Endothelial cell (in vitro differentiated cells): ENCODE measurements around the gene NUCKS1. TPM values are rescaled to one million over a fixed set of nuclear protein-coding genes. Genes with fewer than 3 reads are reported as not detected.
A peak's percentile ranks its signal among the peaks of the same experiment; 100 is the strongest.

ENCODE experiments used
- DNase-seq: peaks from one replicate; pipeline ENCODE4 v3.0.0; 2021; ENCODE audit warnings: low spot score
- H3K27ac Mint-ChIP-seq: one replicate; pipeline ENCODE4 v1.8.0; 2021; ENCODE audit warnings: mixed read lengths, inconsistent platforms; ENCODE audit not compliant: unreplicated experiment
- H3K27me3 Mint-ChIP-seq: one replicate; pipeline ENCODE4 v1.8.0; 2021; ENCODE audit warnings: mild to moderate bottlenecking, moderate library complexity, mixed read lengths, inconsistent platforms; ENCODE audit not compliant: unreplicated experiment
- H3K36me3 Mint-ChIP-seq: one replicate; pipeline ENCODE4 v1.8.0; 2021; ENCODE audit warnings: mild to moderate bottlenecking, low read depth, mixed read lengths, inconsistent platforms; ENCODE audit not compliant: unreplicated experiment
- H3K4me1 Mint-ChIP-seq: one replicate; pipeline ENCODE4 v1.8.0; 2021; ENCODE audit warnings: mild to moderate bottlenecking, mixed read lengths, inconsistent platforms; ENCODE audit not compliant: unreplicated experiment
- H3K4me3 Mint-ChIP-seq: one replicate; pipeline ENCODE4 v1.8.0; 2021; ENCODE audit warnings: mild to moderate bottlenecking, mixed read lengths, inconsistent platforms; ENCODE audit not compliant: unreplicated experiment
- H3K9me3 Mint-ChIP-seq: one replicate; pipeline ENCODE4 v1.8.0; 2021; ENCODE audit warnings: mixed read lengths, inconsistent platforms; ENCODE audit not compliant: unreplicated experiment
- total RNA-seq: library from RNA; stranded (reverse); fragmentation: NEBNext Ultra II Directional; extraction: Animal tissue kit (Norgen Biotek cat#: 25700); gene quantifications from one replicate; pipeline ENCODE4 v1.2.1, GENCODE V29; 2021; ENCODE audit not compliant: unreplicated experiment
- TF ChIP-seq, protein P1 (sequence below): fragments of 200-600 bp; sonication (generic); IDR thresholded peaks from one replicate; pipeline ENCODE4 v1.5.0; 2021; ENCODE audit warnings: antibody characterized with exemption; ENCODE audit not compliant: unreplicated experiment

NUCKS1 gene
- total RNA-seq, 1 donor from 2014 or later = 170 TPM

DNA sequence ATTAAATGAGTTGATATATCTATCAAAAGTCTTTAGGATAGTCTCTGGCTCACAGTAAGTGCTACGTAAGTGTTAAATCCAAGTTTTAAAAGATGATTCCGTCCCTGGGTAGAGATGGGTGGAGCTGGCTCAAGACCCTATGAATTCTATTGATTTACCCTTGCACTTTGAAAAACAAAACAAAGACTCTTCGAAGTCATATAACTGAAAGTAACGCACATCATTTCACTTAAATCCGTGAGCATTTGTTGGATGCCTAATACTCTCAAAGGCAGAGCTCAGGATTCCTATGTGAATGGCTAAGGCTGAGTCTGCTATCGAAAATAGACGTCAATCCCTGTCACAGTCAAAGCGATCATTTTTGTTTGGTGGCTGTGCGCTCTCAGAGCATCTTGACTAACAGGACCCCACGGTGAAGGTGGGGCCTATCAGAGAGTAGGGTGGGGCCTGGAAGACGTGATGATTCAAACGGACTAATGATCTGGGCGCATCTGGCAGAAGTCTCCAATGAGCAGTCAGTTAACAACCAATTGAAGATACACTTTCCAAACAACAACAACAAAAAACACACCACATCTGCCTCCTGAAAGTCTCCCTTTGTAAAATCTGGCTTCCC lies 1.2 kb upstream of the NUCKS1 start:
- peaks cover 8% of the 10 kb centered on the region for H3K27me3 Mint-ChIP-seq
- DNase-seq = no peak
- H3K36me3 Mint-ChIP-seq = peaks cover 12% of the 10 kb centered on the region

DNA sequence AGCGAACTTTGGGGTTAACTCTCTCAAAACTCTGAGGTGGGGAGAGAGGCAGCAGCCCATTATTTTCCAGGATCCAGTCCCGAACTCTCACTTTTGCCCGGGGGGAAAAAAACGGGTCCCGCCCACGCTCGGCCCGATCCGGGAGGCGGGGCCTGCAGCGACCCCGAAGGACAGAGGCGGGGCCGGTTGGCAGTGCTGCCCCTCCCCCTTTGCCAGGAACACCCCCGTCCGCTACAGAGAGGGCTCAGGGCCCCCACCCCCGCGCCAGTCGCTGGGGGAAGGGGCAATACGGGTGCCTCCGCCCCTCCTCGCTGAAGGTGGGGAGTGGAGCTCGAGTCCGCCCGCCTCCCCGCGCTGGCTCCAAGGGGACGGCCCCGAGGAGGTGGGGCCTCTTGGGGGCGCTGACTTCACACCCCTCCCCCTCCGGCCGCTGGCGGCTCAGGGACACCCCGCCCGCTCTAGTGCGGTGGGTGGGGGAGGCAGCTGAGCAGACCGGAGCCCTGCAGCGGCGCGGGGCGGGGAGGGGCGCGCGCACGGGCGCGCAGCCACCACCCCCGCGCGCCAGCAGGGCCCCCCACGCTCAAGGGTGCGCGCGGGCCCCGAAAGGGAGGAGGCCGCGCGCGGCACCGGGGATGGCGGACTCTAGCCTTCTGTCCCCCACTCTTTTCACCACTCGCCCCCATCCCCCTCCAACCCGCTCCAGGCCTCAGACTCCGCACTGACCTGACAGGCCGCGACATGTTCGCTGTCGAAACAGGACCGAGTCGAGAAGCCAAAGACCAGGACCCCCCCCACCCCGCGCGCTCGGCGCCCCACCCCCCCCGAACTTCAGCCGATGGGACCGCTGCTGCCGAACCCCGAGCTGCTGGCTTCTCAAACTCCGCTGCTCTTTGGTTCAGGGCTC lies 496 bp downstream of the NUCKS1 start:
- peaks cover 8% of the 10 kb centered on the region for H3K27me3 Mint-ChIP-seq
- H3K4me3 Mint-ChIP-seq = peak overlapping the region; percentile 97

More for the DNA sequence above, 1.2 kb upstream of the NUCKS1 start:
- Mint-ChIP-seq H3K4me1 (peaks cover 31% of the 10 kb centered on the region), H3K27ac (peak overlapping the region; percentile 80), H3K4me3 (peak overlapping the region; percentile 77), H3K9me3 (no peaks in the 10 kb centered on the region)
- TF ChIP-seq, protein P1, sequence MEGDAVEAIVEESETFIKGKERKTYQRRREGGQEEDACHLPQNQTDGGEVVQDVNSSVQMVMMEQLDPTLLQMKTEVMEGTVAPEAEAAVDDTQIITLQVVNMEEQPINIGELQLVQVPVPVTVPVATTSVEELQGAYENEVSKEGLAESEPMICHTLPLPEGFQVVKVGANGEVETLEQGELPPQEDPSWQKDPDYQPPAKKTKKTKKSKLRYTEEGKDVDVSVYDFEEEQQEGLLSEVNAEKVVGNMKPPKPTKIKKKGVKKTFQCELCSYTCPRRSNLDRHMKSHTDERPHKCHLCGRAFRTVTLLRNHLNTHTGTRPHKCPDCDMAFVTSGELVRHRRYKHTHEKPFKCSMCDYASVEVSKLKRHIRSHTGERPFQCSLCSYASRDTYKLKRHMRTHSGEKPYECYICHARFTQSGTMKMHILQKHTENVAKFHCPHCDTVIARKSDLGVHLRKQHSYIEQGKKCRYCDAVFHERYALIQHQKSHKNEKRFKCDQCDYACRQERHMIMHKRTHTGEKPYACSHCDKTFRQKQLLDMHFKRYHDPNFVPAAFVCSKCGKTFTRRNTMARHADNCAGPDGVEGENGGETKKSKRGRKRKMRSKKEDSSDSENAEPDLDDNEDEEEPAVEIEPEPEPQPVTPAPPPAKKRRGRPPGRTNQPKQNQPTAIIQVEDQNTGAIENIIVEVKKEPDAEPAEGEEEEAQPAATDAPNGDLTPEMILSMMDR = no peak

DNA sequence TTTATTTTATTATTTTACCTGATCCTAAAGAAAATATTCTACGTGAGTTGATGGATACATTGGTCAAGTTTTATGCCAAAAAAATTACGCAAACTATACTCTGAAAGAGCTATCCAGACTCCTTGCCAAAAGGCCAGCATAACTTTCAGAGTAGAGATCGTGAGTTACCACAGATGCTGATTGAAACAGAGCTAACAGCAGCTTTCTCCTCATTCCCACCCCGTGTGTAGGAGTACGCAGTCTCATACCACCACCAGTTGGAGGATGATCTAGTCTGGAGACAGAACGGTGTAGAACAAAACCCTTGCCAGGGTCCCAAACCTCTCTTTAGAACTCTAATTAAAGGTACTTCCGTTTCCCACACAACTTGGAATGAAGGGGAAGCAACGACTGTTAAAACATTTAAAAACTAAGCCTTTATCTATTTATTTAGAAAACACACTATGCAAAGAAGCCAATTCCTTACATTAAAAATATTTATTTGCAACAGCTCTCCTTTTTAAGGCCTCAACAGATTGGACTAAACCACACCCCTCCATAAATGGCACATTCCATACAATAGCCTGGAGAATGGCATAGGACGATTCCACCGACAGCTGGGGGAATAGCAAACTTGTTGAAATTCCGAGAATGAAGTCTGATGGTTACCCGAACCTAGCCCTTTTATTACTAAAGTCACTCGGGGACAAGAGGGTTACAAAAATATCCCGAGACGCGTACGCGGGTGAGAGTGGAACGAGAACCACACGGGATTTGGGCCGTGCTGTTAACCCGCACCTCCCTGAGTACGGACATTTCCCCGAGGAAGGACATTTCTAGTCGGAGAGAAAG lies 1.4 kb downstream of the NUCKS1 start:
- H3K27me3 Mint-ChIP-seq = peaks cover 8% of the 10 kb centered on the region
- DNase-seq = no peak
- H3K4me1 Mint-ChIP-seq = peaks cover 37% of the 10 kb centered on the region
- peak overlapping the region; percentile 97 for H3K27ac Mint-ChIP-seq
- TF ChIP-seq, protein P1 = no peak
- H3K36me3 Mint-ChIP-seq = peaks cover 12% of the 10 kb centered on the region
- H3K4me3 Mint-ChIP-seq = peak overlapping the region; percentile 94
- no peaks in the 10 kb centered on the region for H3K9me3 Mint-ChIP-seq

More for the DNA sequence above, 496 bp downstream of the NUCKS1 start:
- Mint-ChIP-seq H3K4me1 (peaks cover 32% of the 10 kb centered on the region), H3K36me3 (peaks cover 12% of the 10 kb centered on the region), H3K9me3 (no peaks in the 10 kb centered on the region), H3K27ac (peak overlapping the region; percentile 97)
- DNase-seq = peak; percentile 95
- TF ChIP-seq, protein P1 = no peak

DNA sequence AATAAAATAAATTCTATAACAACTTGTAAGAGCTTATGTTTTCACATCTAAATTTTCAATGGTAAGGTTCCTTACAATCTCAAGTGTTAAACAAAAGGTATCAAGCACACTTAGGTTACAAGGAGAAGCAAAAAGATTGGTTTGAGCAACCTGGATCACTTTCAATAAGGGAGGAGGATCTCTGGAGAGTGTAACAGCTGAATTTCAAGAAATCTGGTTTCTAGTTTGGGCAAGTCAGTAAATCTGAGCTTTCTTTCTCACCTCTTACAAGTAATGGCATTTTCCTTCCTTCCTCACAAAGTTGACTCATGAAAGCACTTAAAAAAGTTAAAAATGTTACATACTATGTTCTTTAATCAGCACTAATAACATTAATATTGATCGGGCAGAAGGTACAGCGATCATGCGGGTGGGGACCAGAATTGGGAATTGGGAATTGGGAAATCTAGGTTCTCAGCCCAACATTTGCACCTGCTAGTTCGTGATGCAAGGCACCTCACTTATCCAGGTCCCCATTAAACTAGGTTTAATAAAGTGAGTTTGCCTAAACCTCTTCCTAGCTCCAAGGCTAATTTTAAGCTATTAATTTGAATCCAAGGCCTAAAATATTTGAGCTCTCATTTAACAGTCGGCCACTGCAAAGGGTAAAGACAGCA lies 3.1 kb downstream of the NUCKS1 start:
- H3K9me3 Mint-ChIP-seq = no peaks in the 10 kb centered on the region
- peaks cover 12% of the 10 kb centered on the region for H3K36me3 Mint-ChIP-seq
- no peak overlapping the region for H3K27ac Mint-ChIP-seq

More for the DNA sequence above, 3.1 kb downstream of the NUCKS1 start:
- peak overlapping the region; percentile 22 for H3K4me3 Mint-ChIP-seq
- H3K4me1 Mint-ChIP-seq = peaks cover 41% of the 10 kb centered on the region
- no peak for DNase-seq
- H3K27me3 Mint-ChIP-seq = peaks cover 8% of the 10 kb centered on the region
- TF ChIP-seq, protein P1 = no peak
